Dendritic cell treated with granulocyte-macrophage colony-stimulating factor and Interleukin-4, amounts not matched to agents 40 ng/mL and 50 ng/mL, for 4 days (primary cell): ENCODE data around the gene RFT1.
"Not testable (repeated sequence)": the region's sequence is repeated elsewhere in the genome, so short reads cannot be mapped to it uniquely, and the experiment has no call there.

Experiments
- H3K27ac Mint-ChIP-seq: one replicate; pipeline ENCODE4 v1.8.0; 2022; ENCODE audit warnings: mild to moderate bottlenecking, mixed read lengths
- H3K27me3 Mint-ChIP-seq: one replicate; pipeline ENCODE4 v1.8.0; 2022; ENCODE audit warnings: mild to moderate bottlenecking, mixed read lengths
- H3K36me3 Mint-ChIP-seq: one replicate; pipeline ENCODE4 v1.8.0; 2022; ENCODE audit warnings: low read depth, mixed read lengths
- H3K4me1 Mint-ChIP-seq: one replicate; pipeline ENCODE4 v1.8.0; 2022; ENCODE audit warnings: low read depth, mixed read lengths
- H3K4me3 Mint-ChIP-seq: one replicate; pipeline ENCODE4 v1.8.0; 2022; ENCODE audit warnings: mild to moderate bottlenecking, moderate library complexity, mixed read lengths
- H3K9me3 Mint-ChIP-seq: one replicate; pipeline ENCODE4 v1.8.0; 2022; ENCODE audit warnings: mixed read lengths
- intact Hi-C: fragments of 100-400 bp; cut with micrococcal nuclease; formaldehyde crosslinking; loops from one replicate; pipeline ENCODE4 v1.15.0; 2022

Gene RFT1

GRCh38 chr3:53159156-53160060 lies 29.2 kb upstream of the RFT1 start:
- peaks cover 27% of the 10 kb centered on the region for H3K27me3 Mint-ChIP-seq
- peak overlapping the region; percentile 98 for H3K27ac Mint-ChIP-seq
- H3K4me3 Mint-ChIP-seq, result peak overlapping the region; percentile 13
- H3K36me3 Mint-ChIP-seq, result peaks cover 38% of the 10 kb centered on the region
- no peaks in the 10 kb centered on the region for H3K9me3 Mint-ChIP-seq
- intact Hi-C loops, result loop anchor here (2.0 to 5.0 kb wide), 3 partner anchors 17 to 38 kb away; no protein-coding TSS in a partner anchor
- H3K4me1 Mint-ChIP-seq, result peaks cover 82% of the 10 kb centered on the region

- H3K4me1 Mint-ChIP-seq, result peaks cover 84% of the 10 kb centered on the region
- H3K4me3 Mint-ChIP-seq, result peak overlapping the region; percentile 13
- intact Hi-C loops, result no loop called here
- H3K27me3 Mint-ChIP-seq, result peaks cover 27% of the 10 kb centered on the region
- H3K27ac Mint-ChIP-seq, result peak overlapping the region; percentile 66
- H3K36me3 Mint-ChIP-seq, result peaks cover 31% of the 10 kb centered on the region
- H3K9me3 Mint-ChIP-seq, result no peaks in the 10 kb centered on the region
These were observed 28.5 kb upstream of the RFT1 start for GRCh38 chr3:53158765-53159155.

- peaks cover 24% of the 10 kb centered on the region for H3K36me3 Mint-ChIP-seq
- intact Hi-C loops, result no loop called here
- H3K9me3 Mint-ChIP-seq, result no peaks in the 10 kb centered on the region
- H3K4me1 Mint-ChIP-seq, result peaks cover 84% of the 10 kb centered on the region
- H3K4me3 Mint-ChIP-seq, result no peak overlapping the region
- H3K27ac Mint-ChIP-seq, result peak overlapping the region; percentile 66
- H3K27me3 Mint-ChIP-seq, result peaks cover 33% of the 10 kb centered on the region
These were observed 27.8 kb upstream of the RFT1 start for GRCh38 chr3:53157974-53158580.

- H3K27me3 Mint-ChIP-seq, result peaks cover 39% of the 10 kb centered on the region
These were observed 26.2 kb upstream of the RFT1 start for GRCh38 chr3:53156368-53156834.

GRCh38 chr3:53155760-53156159 lies 25.5 kb upstream of the RFT1 start:
- H3K4me1 Mint-ChIP-seq, result peaks cover 93% of the 10 kb centered on the region
- peak overlapping the region; percentile 21 for H3K27ac Mint-ChIP-seq
- H3K9me3 Mint-ChIP-seq, result no peaks in the 10 kb centered on the region
- intact Hi-C loops, result no loop called here
- H3K4me3 Mint-ChIP-seq, result no peak overlapping the region
- H3K27me3 Mint-ChIP-seq, result peaks cover 41% of the 10 kb centered on the region
- peaks cover 4% of the 10 kb centered on the region for H3K36me3 Mint-ChIP-seq

More at GRCh38 chr3:53156368-53156834, 26.2 kb upstream of the RFT1 start:
- peaks cover 8% of the 10 kb centered on the region for H3K36me3 Mint-ChIP-seq
- intact Hi-C loops, result no loop called here
- no peak overlapping the region for H3K4me3 Mint-ChIP-seq
- H3K27ac Mint-ChIP-seq, result no peak overlapping the region
- no peaks in the 10 kb centered on the region for H3K9me3 Mint-ChIP-seq
- H3K4me1 Mint-ChIP-seq, result peaks cover 89% of the 10 kb centered on the region

GRCh38 chr3:53154881-53155285 lies 24.6 kb upstream of the RFT1 start:
- intact Hi-C loops, result no loop called here
- Mint-ChIP-seq H3K4me1 (peaks cover 95% of the 10 kb centered on the region), H3K27ac (no peak overlapping the region), H3K36me3 (no peaks in the 10 kb centered on the region), H3K9me3 (no peaks in the 10 kb centered on the region), H3K4me3 (no peak overlapping the region), H3K27me3 (peaks cover 44% of the 10 kb centered on the region)

- Mint-ChIP-seq H3K27ac (no peak overlapping the region), H3K36me3 (no peaks in the 10 kb centered on the region), H3K9me3 (no peaks in the 10 kb centered on the region), H3K4me1 (peaks cover 96% of the 10 kb centered on the region), H3K27me3 (peaks cover 44% of the 10 kb centered on the region), H3K4me3 (no peak overlapping the region)
- intact Hi-C loops, result no loop called here
These were observed 23.7 kb upstream of the RFT1 start for GRCh38 chr3:53153980-53154379.

- peaks cover 44% of the 10 kb centered on the region for H3K27me3 Mint-ChIP-seq
- intact Hi-C loops, result no loop called here
These were observed 23.1 kb upstream of the RFT1 start for GRCh38 chr3:53153264-53153823.

GRCh38 chr3:53151870-53152660 lies 21.8 kb upstream of the RFT1 start:
- peaks cover 89% of the 10 kb centered on the region for H3K4me1 Mint-ChIP-seq
- no peak overlapping the region for H3K4me3 Mint-ChIP-seq
- intact Hi-C loops, result no loop called here
- no peaks in the 10 kb centered on the region for H3K9me3 Mint-ChIP-seq
- no peaks in the 10 kb centered on the region for H3K36me3 Mint-ChIP-seq
- peaks cover 38% of the 10 kb centered on the region for H3K27me3 Mint-ChIP-seq
- peak overlapping the region; percentile 14 for H3K27ac Mint-ChIP-seq

More at GRCh38 chr3:53153264-53153823, 23.1 kb upstream of the RFT1 start:
- Mint-ChIP-seq H3K36me3 (no peaks in the 10 kb centered on the region), H3K4me1 (peaks cover 89% of the 10 kb centered on the region), H3K27ac (peak overlapping the region; percentile 14), H3K9me3 (no peaks in the 10 kb centered on the region), H3K4me3 (peak overlapping the region; percentile 14)

- no peak overlapping the region for H3K27ac Mint-ChIP-seq
- intact Hi-C loops, result no loop called here
- peaks cover 89% of the 10 kb centered on the region for H3K4me1 Mint-ChIP-seq
- H3K4me3 Mint-ChIP-seq, result no peak overlapping the region
- peaks cover 32% of the 10 kb centered on the region for H3K27me3 Mint-ChIP-seq
- H3K9me3 Mint-ChIP-seq, result no peaks in the 10 kb centered on the region
- H3K36me3 Mint-ChIP-seq, result no peaks in the 10 kb centered on the region
These were observed 21.2 kb upstream of the RFT1 start for GRCh38 chr3:53151465-53151864.

- not testable (repeated sequence) for H3K4me3 Mint-ChIP-seq, H3K9me3 Mint-ChIP-seq
These were observed 20.8 kb upstream of the RFT1 start for GRCh38 chr3:53151086-53151438.

GRCh38 chr3:53150247-53151085 lies 20.2 kb upstream of the RFT1 start:
- H3K27me3 Mint-ChIP-seq, result peaks cover 23% of the 10 kb centered on the region
- intact Hi-C loops, result no loop called here
- no peaks in the 10 kb centered on the region for H3K36me3 Mint-ChIP-seq
- H3K4me1 Mint-ChIP-seq, result peaks cover 88% of the 10 kb centered on the region
- no peak overlapping the region for H3K4me3 Mint-ChIP-seq
- H3K9me3 Mint-ChIP-seq, result no peaks in the 10 kb centered on the region
- H3K27ac Mint-ChIP-seq, result peak overlapping the region; percentile 76

More at GRCh38 chr3:53151086-53151438, 20.8 kb upstream of the RFT1 start:
- Mint-ChIP-seq H3K27me3 (peaks cover 28% of the 10 kb centered on the region), H3K4me1 (peaks cover 89% of the 10 kb centered on the region), H3K27ac (peak overlapping the region; percentile 76)
- intact Hi-C loops, H3K36me3 Mint-ChIP-seq: not testable (repeated sequence)

GRCh38 chr3:53149699-53150098 lies 19.5 kb upstream of the RFT1 start:
- peak overlapping the region; percentile 76 for H3K27ac Mint-ChIP-seq
- H3K27me3 Mint-ChIP-seq, result peaks cover 16% of the 10 kb centered on the region
- no peaks in the 10 kb centered on the region for H3K9me3 Mint-ChIP-seq
- intact Hi-C loops, result no loop called here
- H3K4me3 Mint-ChIP-seq, result no peak overlapping the region
- H3K36me3 Mint-ChIP-seq, result no peaks in the 10 kb centered on the region
- H3K4me1 Mint-ChIP-seq, result peaks cover 88% of the 10 kb centered on the region
